Measurements from ENCODE around the gene FAM234B. TPM values are rescaled to one million over a fixed set of nuclear protein-coding genes. Genes with fewer than 3 reads are reported as not detected.

The FAM234B gene
- total RNA-seq, 1 experiment from 2014 or later: 3.3 TPM

- ATAC-seq (no peak), DNase-seq (no peak)
- Histone ChIP-seq H3K4me2 (ENCODE audit: low read length) (no peak overlapping the region), H4K20me1 (ENCODE audit: low read length) (no peaks in the 10 kb centered on the region), H3K27ac (ENCODE audit: low read length) (no peak overlapping the region), H3K79me2 (ENCODE audit: low read length) (peaks cover 59% of the 10 kb centered on the region), H3K9ac (ENCODE audit: low read length) (no peak overlapping the region), H3K4me1 (ENCODE audit: insufficient read depth, low read length) (peaks cover 13% of the 10 kb centered on the region), H3K9me2 (replicated peaks; ENCODE audit: low read length) (no peaks in the 10 kb centered on the region), H2AFZ (ENCODE audit: low read length) (no peak overlapping the region), H3K4me3 (ENCODE audit: low read length) (no peak overlapping the region), H3K9me3 (ENCODE audit: low read length) (no peaks in the 10 kb centered on the region), H3K36me3 (ENCODE audit: low read depth, low read length) (no peaks in the 10 kb centered on the region), H3K27me3 (ENCODE audit: low read length) (no peaks in the 10 kb centered on the region), H3F3A (ENCODE audit: low read length, unreplicated experiment) (no peaks in the 10 kb centered on the region)
- TF ChIP-seq CTCF (conservative IDR thresholded peaks at IDR 0.05; ENCODE audit: low read depth, low read length) (no peak), EZH2 (IDR thresholded peaks at IDR 0.05; ENCODE audit: low read length, unreplicated experiment) (no peak), EZH2phosphoT487 (IDR thresholded peaks at IDR 0.05; ENCODE audit: borderline replicate concordance, low read length) (no peak)
- intact Hi-C loops (cut with micrococcal nuclease): no loop called here
- POLR2A ChIA-PET (ENCODE audit: unreplicated experiment): no interaction called here
- CTCF ChIA-PET: no interaction called here
- no TSS peak for BruUV-seq (replicated peaks)
Measured at GRCh38 chr12:12996209-12996608, 48.0 kb upstream of the FAM234B start.

DNA sequence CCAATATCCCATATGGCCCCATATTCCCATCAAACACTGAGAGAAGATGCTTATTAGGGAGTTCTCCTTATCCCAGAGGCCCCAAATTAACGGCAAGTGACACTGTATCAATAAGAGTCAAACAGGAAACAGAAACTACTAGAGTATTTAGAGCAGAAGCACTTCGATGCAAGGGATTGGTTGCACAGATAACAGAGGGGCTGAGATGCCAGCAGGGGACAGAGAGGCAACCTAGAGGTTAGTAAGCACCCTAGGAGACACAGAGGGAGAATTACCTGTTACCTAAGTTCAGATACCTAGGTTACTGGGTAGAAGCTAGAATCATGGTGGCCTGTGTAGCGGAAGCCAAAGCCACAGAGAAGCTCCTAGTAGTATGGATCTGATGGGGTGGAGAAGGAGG, 47.0 kb upstream of the FAM234B start:
- TF ChIP-seq CTCF (conservative IDR thresholded peaks at IDR 0.05; ENCODE audit: low read depth, low read length): no peak
- no peak for TF ChIP-seq EZH2phosphoT487 (IDR thresholded peaks at IDR 0.05; ENCODE audit: borderline replicate concordance, low read length)
- no peak for TF ChIP-seq EZH2 (IDR thresholded peaks at IDR 0.05; ENCODE audit: low read length, unreplicated experiment)
- Histone ChIP-seq H2AFZ (ENCODE audit: low read length) (no peak overlapping the region), H3K4me1 (ENCODE audit: insufficient read depth, low read length) (peaks cover 19% of the 10 kb centered on the region), H3F3A (ENCODE audit: low read length, unreplicated experiment) (no peaks in the 10 kb centered on the region), H4K20me1 (ENCODE audit: low read length) (no peaks in the 10 kb centered on the region), H3K4me3 (ENCODE audit: low read length) (no peak overlapping the region), H3K9me3 (ENCODE audit: low read length) (no peaks in the 10 kb centered on the region), H3K4me2 (ENCODE audit: low read length) (no peak overlapping the region), H3K9ac (ENCODE audit: low read length) (no peak overlapping the region), H3K9me2 (replicated peaks; ENCODE audit: low read length) (no peaks in the 10 kb centered on the region), H3K36me3 (ENCODE audit: low read depth, low read length) (no peaks in the 10 kb centered on the region), H3K79me2 (ENCODE audit: low read length) (peaks cover 66% of the 10 kb centered on the region), H3K27ac (ENCODE audit: low read length) (no peak overlapping the region), H3K27me3 (ENCODE audit: low read length) (no peaks in the 10 kb centered on the region)
- ChIA-PET POLR2A (ENCODE audit: unreplicated experiment) (no interaction called here), CTCF (interaction anchor here (0.6 kb wide), 1 partner anchor 537 kb away, joined by 4 read pairs; no protein-coding TSS in a partner anchor)
- ATAC-seq: no peak
- intact Hi-C loops (cut with micrococcal nuclease): no loop called here
- BruUV-seq (replicated peaks): no TSS peak
- DNase-seq: no peak

- H3K9ac ChIP-seq (ENCODE audit: low read length): no peak overlapping the region
- H4K20me1 ChIP-seq (ENCODE audit: low read length): no peaks in the 10 kb centered on the region
- no peaks in the 10 kb centered on the region for H3K9me3 ChIP-seq (ENCODE audit: low read length)
- BruUV-seq (replicated peaks): no TSS peak
- intact Hi-C loops (cut with micrococcal nuclease): no loop called here
- H3K4me1 ChIP-seq (ENCODE audit: insufficient read depth, low read length): peaks cover 19% of the 10 kb centered on the region
- H3F3A ChIP-seq (ENCODE audit: low read length, unreplicated experiment): no peaks in the 10 kb centered on the region
- no peak overlapping the region for H3K4me3 ChIP-seq (ENCODE audit: low read length)
- no peak overlapping the region for H2AFZ ChIP-seq (ENCODE audit: low read length)
- peaks cover 71% of the 10 kb centered on the region for H3K79me2 ChIP-seq (ENCODE audit: low read length)
- no peaks in the 10 kb centered on the region for H3K36me3 ChIP-seq (ENCODE audit: low read depth, low read length)
- DNase-seq (no peak), ATAC-seq (no peak)
- no peaks in the 10 kb centered on the region for H3K9me2 ChIP-seq (replicated peaks; ENCODE audit: low read length)
- H3K27ac ChIP-seq (ENCODE audit: low read length): no peak overlapping the region
- CTCF ChIA-PET: no interaction called here
- no peaks in the 10 kb centered on the region for H3K27me3 ChIP-seq (ENCODE audit: low read length)
- POLR2A ChIA-PET (ENCODE audit: unreplicated experiment): no interaction called here
- TF ChIP-seq EZH2 (IDR thresholded peaks at IDR 0.05; ENCODE audit: low read length, unreplicated experiment) (no peak), EZH2phosphoT487 (IDR thresholded peaks at IDR 0.05; ENCODE audit: borderline replicate concordance, low read length) (no peak), CTCF (conservative IDR thresholded peaks at IDR 0.05; ENCODE audit: low read depth, low read length) (no peak)
- no peak overlapping the region for H3K4me2 ChIP-seq (ENCODE audit: low read length)
Measured at GRCh38 chr12:12997734-12998133, 46.4 kb upstream of the FAM234B start.

Data from PC-3 (cell line).